Measurements from ENCODE around the gene SIGLEC10. TPM values are rescaled to one million over a fixed set of nuclear protein-coding genes. Genes with fewer than 3 reads are reported as not detected.
"Not testable (repeated sequence)": the region's sequence is repeated elsewhere in the genome, so short reads cannot be mapped to it uniquely, and the experiment has no call there.

SIGLEC10 gene
- total RNA-seq, 1 donor from 2014 or later: 0.38 TPM

GRCh38 chr19:51450730-51451307 lies 33.4 kb upstream of the SIGLEC10 start:
- Histone ChIP-seq H3K27me3 (ENCODE audit: low read depth) (peaks cover 84% of the 10 kb centered on the region), H3K27ac (replicated peaks) (no peak overlapping the region), H3K36me3 (no peaks in the 10 kb centered on the region), H3K4me3 (no peak overlapping the region), H3K9me3 (replicated peaks) (no peaks in the 10 kb centered on the region), H3K4me1 (no peaks in the 10 kb centered on the region)
- DNase-seq: no peak
- intact Hi-C loops (cut with micrococcal nuclease): no loop called here
- TF ChIP-seq CTCF (IDR thresholded peaks at IDR 0.05; ENCODE audit: borderline replicate concordance): no peak

- Histone ChIP-seq H3K27ac (replicated peaks) (no peak overlapping the region), H3K36me3 (no peaks in the 10 kb centered on the region), H3K4me1 (no peaks in the 10 kb centered on the region), H3K4me3 (no peak overlapping the region), H3K9me3 (replicated peaks) (no peaks in the 10 kb centered on the region), H3K27me3 (ENCODE audit: low read depth) (peaks cover 70% of the 10 kb centered on the region)
- no peak for DNase-seq
- intact Hi-C loops (cut with micrococcal nuclease): no loop called here
- TF ChIP-seq CTCF (IDR thresholded peaks at IDR 0.05; ENCODE audit: borderline replicate concordance): no peak
These were observed 31.1 kb upstream of the SIGLEC10 start for GRCh38 chr19:51448411-51449016.

GRCh38 chr19:51448011-51448410 lies 30.6 kb upstream of the SIGLEC10 start:
- Histone ChIP-seq H3K4me1 (no peaks in the 10 kb centered on the region), H3K9me3 (replicated peaks) (no peaks in the 10 kb centered on the region), H3K4me3 (no peak overlapping the region), H3K36me3 (no peaks in the 10 kb centered on the region), H3K27ac (replicated peaks) (no peak overlapping the region), H3K27me3 (ENCODE audit: low read depth) (peaks cover 70% of the 10 kb centered on the region)
- intact Hi-C loops (cut with micrococcal nuclease): no loop called here
- DNase-seq: no peak
- no peak for TF ChIP-seq CTCF (IDR thresholded peaks at IDR 0.05; ENCODE audit: borderline replicate concordance)

GRCh38 chr19:51447510-51447909 lies 30.1 kb upstream of the SIGLEC10 start:
- H3K4me3 ChIP-seq: not testable (repeated sequence)

GRCh38 chr19:51441410-51442390 lies 24.3 kb upstream of the SIGLEC10 start:
- Histone ChIP-seq H3K4me3 (no peak overlapping the region), H3K4me1 (no peaks in the 10 kb centered on the region), H3K27ac (replicated peaks) (no peak overlapping the region), H3K27me3 (ENCODE audit: low read depth) (peaks cover 75% of the 10 kb centered on the region), H3K9me3 (replicated peaks) (no peaks in the 10 kb centered on the region), H3K36me3 (no peaks in the 10 kb centered on the region)
- intact Hi-C loops (cut with micrococcal nuclease): no loop called here
- DNase-seq: no peak
- TF ChIP-seq CTCF (IDR thresholded peaks at IDR 0.05; ENCODE audit: borderline replicate concordance): no peak

More at GRCh38 chr19:51447510-51447909, 30.1 kb upstream of the SIGLEC10 start:
- H3K4me1 ChIP-seq; H3K36me3 ChIP-seq; H3K9me3 ChIP-seq (replicated peaks); intact Hi-C loops (cut with micrococcal nuclease); H3K27ac ChIP-seq (replicated peaks); DNase-seq: not testable (repeated sequence)
- peaks cover 70% of the 10 kb centered on the region for H3K27me3 ChIP-seq (ENCODE audit: low read depth)

Data from left ventricle myocardium inferior (tissue), 1 donor.